ENCODE results near the gene MLLT6.

The MLLT6 gene

GRCh38 chr17:38745545-38745944 lies 40.5 kb downstream of the MLLT6 start:
- no peak for DNase-seq

- DNase-seq: no peak
These were observed 41.2 kb downstream of the MLLT6 start for GRCh38 chr17:38746004-38746848.

- no peak for DNase-seq
These were observed 41.9 kb downstream of the MLLT6 start for GRCh38 chr17:38746849-38747462.

DNA sequence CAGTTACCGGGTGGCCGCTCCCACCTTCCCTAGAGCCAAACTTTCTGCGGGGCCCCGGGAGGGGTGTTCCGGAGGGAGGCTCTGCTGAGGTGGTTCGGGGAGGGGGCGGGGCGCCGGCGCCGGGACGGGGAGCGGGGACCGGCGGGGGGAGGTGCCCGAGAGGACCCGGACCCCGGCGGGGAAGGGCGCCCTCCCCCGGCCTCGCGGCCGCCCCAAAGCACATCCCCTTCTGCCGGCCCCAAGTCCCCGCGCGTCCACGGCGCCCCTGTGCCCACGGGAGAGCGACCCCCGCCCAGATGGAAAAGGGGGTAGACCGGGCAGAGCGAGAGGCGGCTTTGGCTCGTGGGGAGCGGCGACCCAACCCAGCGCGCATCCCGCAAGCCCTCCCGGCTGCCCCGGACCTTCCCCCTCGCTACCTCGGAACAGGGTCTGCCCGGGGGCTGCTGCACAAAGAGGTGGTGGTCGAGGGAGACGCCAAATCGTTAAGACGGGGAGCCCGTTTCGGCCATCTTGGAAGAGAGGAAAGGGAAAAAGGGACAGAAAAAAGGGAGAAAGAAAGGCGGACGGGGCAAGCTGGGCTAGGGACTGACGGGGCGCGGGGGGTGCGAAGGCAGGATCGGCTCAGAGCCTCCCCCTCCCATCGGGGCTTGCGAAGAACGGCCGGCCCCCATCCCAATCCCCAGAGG lies 42.5 kb downstream of the MLLT6 start:
- DNase-seq: peak; percentile 48

GRCh38 chr17:38748149-38748891 lies 43.2 kb downstream of the MLLT6 start, which contains the start of gene PCGF2:
Gene PCGF2, minus strand, starts transcription at chr17:38748336. Its CDS starts 7,934 bp downstream, at chr17:38740402.
- peak; percentile 68 for DNase-seq

DNA sequence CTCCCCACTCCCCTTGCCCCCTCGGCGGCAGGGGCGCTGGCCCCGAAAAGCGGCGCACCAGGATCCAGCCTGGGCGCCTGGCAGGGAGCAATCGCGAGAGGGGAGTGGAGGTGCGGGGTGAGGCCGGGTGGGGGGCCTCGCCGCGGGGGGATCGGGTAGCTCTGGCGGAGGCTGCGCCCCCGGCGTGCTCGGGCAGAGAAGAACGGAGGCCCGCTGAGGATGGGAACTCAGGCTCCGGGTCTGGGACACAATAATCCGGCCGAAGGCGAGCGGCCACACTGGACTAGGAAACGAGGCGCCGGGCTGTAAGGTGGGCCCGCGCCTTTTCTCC lies 43.8 kb downstream of the MLLT6 start:
- DNase-seq: no peak

DNA sequence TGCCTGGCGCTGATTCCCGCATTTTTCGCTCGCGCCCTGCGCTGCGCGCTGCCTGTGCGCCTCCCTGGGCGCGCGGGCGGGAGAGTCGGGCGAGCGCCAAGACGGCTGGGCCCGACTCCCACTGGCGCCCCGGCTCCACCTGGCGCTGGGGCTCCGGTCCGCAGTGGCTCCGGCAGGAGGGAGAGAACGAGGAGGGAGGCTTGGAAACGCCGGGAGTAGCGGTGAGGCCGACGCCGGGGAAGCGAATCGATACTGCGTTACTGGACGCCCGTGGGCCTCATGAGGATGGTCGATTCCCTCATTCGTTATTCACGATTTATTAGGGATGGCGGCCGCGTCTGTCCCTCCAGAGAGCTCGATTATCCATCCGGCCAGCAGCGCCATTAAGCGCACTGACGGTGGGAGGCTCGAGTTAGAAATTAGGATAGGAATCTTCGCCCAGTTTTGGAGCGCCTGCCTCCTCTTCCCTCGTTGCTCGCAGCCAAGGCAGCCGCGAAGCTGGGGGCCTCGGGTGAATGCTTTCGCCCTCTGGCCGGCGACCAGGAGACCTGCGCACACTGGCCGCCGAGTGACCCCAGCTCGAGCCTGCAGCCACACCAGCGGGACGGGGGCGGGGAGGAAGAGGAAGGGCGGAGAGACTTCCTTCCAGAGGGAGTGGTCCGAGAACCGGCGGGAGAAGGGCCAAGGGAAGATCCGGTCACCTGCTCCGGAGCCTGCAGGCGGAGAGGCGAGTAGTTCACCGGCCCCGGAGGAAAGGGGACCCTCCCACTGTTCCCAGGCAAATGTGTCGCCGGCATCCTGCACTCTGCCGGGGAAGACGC lies 44.4 kb downstream of the MLLT6 start:
- DNase-seq: peak; percentile 53

GRCh38 chr17:38750044-38750311 lies 44.9 kb downstream of the MLLT6 start:
- DNase-seq: no peak

DNA sequence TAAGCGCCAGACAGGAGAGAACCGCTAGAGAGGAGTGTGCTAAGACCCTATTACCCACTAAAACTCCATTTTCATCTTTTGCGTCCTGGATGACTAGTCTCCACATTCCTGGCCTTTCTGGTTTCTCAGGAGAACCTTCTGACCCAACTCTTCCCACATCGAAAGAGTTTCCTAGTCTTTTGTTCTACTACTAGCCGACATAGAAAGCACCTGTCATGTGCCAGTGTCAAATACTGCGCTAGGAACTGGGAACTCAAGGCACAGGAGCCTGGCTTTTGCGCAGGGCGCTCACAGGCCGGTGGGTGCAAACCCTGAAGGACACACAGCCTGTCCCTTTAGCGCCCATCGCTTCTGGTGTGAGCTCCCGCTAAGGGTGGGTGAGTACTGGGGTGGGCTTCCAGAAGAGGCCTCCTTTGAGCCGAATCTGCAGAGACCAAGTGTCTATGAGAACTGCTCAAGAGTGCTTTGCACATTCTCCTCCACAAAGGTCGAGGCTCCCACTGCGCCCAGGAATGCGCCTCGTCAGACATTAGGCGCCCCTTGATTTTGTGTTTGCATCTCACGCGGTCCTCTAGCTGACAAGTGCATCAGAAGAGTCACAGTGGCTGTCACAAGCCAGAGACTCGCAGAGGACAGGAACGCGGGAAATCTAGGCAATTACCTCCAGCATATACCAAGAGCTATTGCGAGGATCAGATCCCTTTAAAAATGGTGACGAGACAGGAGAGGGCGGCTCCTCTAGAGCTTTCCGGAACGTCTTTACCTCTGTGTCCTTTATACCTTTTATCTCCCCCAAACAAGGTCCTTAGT lies 45.4 kb downstream of the MLLT6 start:
- DNase-seq: no peak

DNA sequence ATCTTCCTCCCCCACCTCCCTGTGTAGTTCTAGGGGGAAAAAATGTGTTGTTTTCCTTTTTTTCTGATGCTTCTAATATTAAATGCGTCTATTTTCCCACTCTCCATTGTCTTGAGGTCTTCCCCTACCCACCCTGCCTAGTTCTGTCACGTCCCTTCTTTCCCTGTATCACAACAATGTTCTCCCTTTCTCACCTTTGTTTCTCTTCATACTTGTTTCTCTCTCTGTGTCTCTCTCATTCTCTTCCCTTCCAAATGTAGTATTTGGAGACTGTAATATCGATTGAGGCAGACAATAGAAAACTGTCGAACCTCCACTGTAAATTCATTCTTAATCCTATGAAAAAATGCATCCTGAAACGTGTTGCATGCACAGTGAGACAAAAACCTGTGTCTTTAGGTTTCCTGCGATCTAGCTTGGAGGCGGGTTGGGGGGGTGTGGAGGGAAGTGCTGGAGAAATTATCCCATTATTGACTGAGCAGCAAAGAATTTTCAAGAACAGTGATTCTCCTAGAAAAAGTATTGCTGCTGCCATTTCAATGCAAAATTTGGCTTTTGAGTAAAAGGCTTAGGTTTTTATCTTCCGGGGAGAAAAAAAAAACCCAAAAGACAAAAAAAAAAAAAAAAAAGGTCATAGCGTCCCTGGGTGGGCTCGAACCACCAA lies 46.2 kb downstream of the MLLT6 start:
- no peak for DNase-seq

DNA sequence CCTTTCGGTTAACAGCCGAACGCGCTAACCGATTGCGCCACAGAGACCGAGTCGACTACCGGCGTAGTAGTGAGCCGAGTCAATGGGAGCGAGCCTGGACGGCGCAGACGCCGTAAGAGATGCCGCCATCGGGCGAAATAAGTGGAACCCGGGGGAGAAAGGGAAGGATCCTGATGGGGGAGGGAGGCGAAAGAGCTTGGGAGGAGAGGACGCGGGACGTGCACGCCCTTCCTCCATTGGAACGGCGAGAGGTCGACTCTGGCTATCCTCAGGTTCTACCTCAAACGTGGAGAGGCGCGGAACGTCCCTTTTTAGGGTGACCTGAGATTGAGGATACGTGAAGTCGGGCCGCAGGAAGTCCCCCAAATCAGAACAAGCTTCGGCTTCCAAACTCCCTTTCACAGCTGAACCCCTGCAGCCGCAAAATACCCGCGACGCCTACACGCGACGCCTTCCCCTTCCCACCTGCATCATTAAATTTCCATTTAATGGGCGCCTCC lies 46.8 kb downstream of the MLLT6 start:
- DNase-seq: peak; percentile 88

- DNase-seq: peak; percentile 97
These were observed 47.4 kb downstream of the MLLT6 start, which contains the start of gene PSMB3 for GRCh38 chr17:38752308-38753070. Gene PSMB3, plus strand, starts transcription at chr17:38752741. Its CDS starts 86 bp downstream, at chr17:38752827.

DNA sequence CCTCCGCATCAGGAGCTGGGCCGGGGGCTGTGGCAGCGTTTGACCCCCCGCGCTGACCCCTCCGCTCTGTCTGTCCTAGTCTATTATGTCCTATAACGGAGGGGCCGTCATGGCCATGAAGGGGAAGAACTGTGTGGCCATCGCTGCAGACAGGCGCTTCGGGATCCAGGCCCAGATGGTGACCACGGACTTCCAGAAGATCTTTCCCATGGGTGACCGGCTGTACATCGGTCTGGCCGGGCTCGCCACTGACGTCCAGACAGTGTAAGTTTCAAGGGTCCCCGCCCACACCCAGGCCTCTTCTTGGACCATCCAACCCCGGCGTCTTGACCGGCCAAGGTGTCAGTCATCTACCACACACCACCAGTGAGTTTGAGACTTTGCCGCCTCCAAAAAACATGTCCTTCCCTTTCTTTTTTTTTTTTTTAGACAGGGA lies 48.0 kb downstream of the MLLT6 start:
- no peak for DNase-seq

- DNase-seq: no peak
These were observed 56.5 kb downstream of the MLLT6 start for GRCh38 chr17:38761612-38762011.

DNA sequence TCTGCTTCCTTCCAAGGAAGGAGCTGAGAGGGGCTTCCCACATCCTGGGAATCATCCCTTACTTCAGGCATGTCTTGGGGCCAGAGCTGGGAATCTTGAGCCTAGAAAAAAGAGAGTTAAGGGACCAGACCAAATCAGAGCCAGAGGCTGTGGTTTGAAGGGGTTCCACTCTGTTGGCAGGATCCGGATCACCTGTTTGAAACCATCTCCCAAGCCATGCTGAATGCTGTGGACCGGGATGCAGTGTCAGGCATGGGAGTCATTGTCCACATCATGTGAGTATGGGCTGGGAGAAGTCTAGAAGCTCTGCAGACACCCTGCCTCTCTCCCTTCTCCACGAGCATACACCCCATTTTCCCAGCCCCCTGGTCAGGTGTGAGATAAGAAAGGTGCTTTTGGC lies 57.2 kb downstream of the MLLT6 start:
- DNase-seq: no peak

DNA sequence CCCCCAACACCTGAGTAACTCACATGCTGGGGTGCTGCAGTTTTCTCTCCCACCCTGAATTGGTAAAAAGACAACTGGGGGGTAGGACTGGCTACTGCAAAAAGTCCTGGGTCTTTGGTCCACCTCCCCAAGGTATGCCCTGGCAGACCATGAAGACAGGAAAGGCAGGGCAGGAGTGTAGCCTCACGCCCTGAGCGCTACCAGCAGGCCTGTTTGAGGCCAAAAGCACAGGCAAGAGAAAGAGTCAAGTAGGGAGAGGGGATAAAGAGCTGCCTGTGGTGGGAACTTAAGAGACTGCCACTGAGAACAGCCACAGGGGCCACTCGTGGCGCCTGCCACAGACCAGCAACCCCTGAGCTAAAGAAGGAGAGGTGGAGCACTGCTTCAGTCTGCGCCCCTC lies 61.3 kb downstream of the MLLT6 start:
- DNase-seq: no peak

- no peak for DNase-seq
These were observed 63.3 kb downstream of the MLLT6 start for GRCh38 chr17:38768417-38768816.

DNA sequence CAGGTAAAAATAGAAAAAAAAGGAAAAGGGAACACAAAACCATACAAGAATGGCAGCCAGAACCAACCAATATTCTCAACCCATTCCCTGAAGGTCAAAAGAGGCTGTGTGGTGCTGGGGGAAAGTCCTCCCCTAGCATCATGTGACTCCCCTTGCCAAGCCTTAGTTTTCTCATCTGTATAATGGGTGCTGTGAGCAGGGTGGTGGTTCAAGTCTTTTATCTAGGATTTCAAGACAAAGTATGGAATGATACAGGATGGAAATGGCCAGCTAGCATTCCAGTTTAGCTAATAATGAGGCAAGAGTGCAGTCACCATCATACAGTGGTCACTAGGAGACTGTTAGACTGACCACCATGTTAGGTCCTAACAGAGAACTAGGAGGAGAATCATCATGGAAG lies 68.2 kb downstream of the MLLT6 start:
- DNase-seq: no peak

- DNase-seq: no peak
These were observed 72.7 kb downstream of the MLLT6 start for GRCh38 chr17:38777641-38778250.

Measured in T1000 (cell line).